SK-MEL-5 (cell line): ENCODE results near the gene YPEL2. TPM values are rescaled to one million over a fixed set of nuclear protein-coding genes. Genes with fewer than 3 reads are reported as not detected.

Experiments
- DNase-seq: peaks from one replicate; pipeline ENCODE4 v3.0.0-alpha.2; 2016; ENCODE audit warnings: low read depth, low spot score
- in situ Hi-C: cut with HindIII; loops from 2 replicates; pipeline ENCODE4 v1.10.0; 2016; ENCODE audit warnings: low sequenced_read_pairs, high pct_unique_total_duplicates, low pct_unique_long_range_greater_than_20kb
- total RNA-seq: library from RNA; depleted of rRNA; stranded (reverse); fragments of >200 nt; shearing (Covaris generic); gene quantifications from 2 replicates; pipeline ENCODE4 v1.2.3, GENCODE V29; 2014

YPEL2 gene
- total RNA-seq, 1 experiment from 2014 or later = 17.5 TPM

- DNase-seq = no peak
- in situ Hi-C loops = no loop called here
Observed at GRCh38 chr17:59349178-59349577, 17.7 kb downstream of the YPEL2 start.

- in situ Hi-C loops = no loop called here
- no peak for DNase-seq
Observed at GRCh38 chr17:59353106-59353854, 21.8 kb downstream of the YPEL2 start.

GRCh38 chr17:59353936-59354755, 22.7 kb downstream of the YPEL2 start:
- in situ Hi-C loops = no loop called here
- DNase-seq = no peak

GRCh38 chr17:59355030-59355701, 23.7 kb downstream of the YPEL2 start:
- no peak for DNase-seq
- in situ Hi-C loops = no loop called here

GRCh38 chr17:59355702-59356325, 24.4 kb downstream of the YPEL2 start:
- in situ Hi-C loops = no loop called here
- DNase-seq = peak; percentile 100

GRCh38 chr17:59356543-59357218, 25.2 kb downstream of the YPEL2 start:
- DNase-seq = no peak

GRCh38 chr17:59357219-59357697, 25.8 kb downstream of the YPEL2 start:
- in situ Hi-C loops = no loop called here
- DNase-seq = no peak

More at GRCh38 chr17:59356543-59357218, 25.2 kb downstream of the YPEL2 start:
- in situ Hi-C loops = no loop called here

GRCh38 chr17:59357929-59358328, 26.5 kb downstream of the YPEL2 start:
- DNase-seq = no peak
- in situ Hi-C loops = no loop called here

GRCh38 chr17:59361386-59361785, 29.9 kb downstream of the YPEL2 start:
- in situ Hi-C loops = no loop called here
- no peak for DNase-seq

- in situ Hi-C loops = no loop called here
- no peak for DNase-seq
Observed at GRCh38 chr17:59361916-59362810, 30.7 kb downstream of the YPEL2 start.

- in situ Hi-C loops = no loop called here
- no peak for DNase-seq
Observed at GRCh38 chr17:59362811-59363205, 31.4 kb downstream of the YPEL2 start.

GRCh38 chr17:59365383-59365981, 34.0 kb downstream of the YPEL2 start:
- in situ Hi-C loops = no loop called here
- no peak for DNase-seq

- in situ Hi-C loops = no loop called here
- no peak for DNase-seq
Observed at GRCh38 chr17:59366040-59366757, 34.7 kb downstream of the YPEL2 start.

GRCh38 chr17:59366773-59367656, 35.6 kb downstream of the YPEL2 start:
- no peak for DNase-seq
- in situ Hi-C loops = no loop called here

GRCh38 chr17:59367657-59368045, 36.2 kb downstream of the YPEL2 start:
- DNase-seq = no peak
- in situ Hi-C loops = no loop called here
